ENCODE data around the gene LMBR1L. TPM values are rescaled to one million over a fixed set of nuclear protein-coding genes. Genes with fewer than 3 reads are reported as not detected.

Gene LMBR1L
- total and polyA plus RNA-seq, 2 of the 13 experiments (the other 11 are each of a cell fraction or from before 2014, with no cell fraction given): 12.2 to 65.9 TPM

DNA sequence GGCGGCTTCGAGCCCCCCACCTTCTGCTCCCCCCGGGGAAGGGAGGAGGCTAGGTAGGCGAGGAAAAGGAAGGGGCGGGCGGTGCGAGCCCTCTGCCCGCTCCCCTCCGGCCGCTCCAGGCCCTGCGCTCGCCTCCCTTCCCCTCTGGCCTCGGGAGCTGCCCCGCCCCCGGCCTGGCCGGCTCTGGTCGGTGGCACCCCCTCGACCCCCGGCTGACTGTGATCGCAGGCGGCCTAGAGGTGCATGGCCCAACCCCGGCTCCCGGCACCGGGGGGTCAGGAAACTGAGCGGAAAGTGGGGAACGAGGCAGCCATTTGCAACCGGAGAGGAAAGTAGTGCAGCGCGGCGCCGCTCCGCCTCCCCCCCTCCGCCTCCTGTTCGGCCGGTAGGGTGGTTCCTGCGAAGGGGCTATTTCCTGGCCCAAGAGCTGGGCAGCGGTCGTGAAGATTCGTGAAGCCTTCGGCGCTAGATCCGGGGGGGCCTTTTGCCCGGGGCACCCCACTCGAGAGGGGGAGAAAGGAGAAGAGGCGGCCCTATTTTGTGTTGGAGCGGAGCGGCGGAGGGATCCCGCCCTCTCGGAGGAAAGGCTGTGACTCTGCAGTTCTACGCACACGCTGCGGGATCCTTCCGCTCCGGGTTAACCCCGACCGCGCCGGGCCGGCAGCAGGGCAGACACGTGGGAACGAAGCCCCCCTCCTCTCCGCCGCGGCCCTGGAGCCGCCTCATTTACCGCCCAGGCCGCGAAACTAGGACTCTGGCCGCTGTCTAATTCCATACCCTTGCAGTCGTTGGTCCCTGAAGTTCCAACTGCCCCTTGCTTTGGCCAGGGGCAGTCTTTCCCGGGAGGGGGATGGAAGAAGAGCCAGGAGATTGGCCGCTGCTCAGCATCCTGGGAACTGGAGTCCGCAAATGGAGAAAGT lies 50.1 kb downstream of the LMBR1L start, which contains the start of gene KMT2D (continued):
- TF ChIP-seq, protein P1, sequence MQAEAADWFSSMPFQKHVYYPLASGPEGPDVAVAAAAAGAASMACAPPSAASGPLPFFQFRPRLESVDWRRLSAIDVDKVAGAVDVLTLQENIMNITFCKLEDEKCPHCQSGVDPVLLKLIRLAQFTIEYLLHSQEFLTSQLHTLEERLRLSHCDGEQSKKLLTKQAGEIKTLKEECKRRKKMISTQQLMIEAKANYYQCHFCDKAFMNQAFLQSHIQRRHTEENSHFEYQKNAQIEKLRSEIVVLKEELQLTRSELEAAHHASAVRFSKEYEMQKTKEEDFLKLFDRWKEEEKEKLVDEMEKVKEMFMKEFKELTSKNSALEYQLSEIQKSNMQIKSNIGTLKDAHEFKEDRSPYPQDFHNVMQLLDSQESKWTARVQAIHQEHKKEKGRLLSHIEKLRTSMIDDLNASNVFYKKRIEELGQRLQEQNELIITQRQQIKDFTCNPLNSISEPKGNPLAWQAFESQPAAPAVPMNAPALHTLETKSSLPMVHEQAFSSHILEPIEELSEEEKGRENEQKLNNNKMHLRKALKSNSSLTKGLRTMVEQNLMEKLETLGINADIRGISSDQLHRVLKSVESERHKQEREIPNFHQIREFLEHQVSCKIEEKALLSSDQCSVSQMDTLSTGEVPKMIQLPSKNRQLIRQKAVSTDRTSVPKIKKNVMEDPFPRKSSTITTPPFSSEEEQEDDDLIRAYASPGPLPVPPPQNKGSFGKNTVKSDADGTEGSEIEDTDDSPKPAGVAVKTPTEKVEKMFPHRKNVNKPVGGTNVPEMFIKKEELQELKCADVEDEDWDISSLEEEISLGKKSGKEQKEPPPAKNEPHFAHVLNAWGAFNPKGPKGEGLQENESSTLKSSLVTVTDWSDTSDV (CRISPR knock-in tag; IDR thresholded peaks at IDR 0.05): no peak
- TF ChIP-seq KLF6 (CRISPR knock-in tag; IDR thresholded peaks at IDR 0.05): peak; percentile 89; the same call in 1 of the 2 replicates
- TF ChIP-seq AGO2 (optimal IDR thresholded peaks at IDR 0.05; ENCODE audit: low read depth, low read length): peak; percentile 64
- TF ChIP-seq ZBTB3 (CRISPR knock-in tag; IDR thresholded peaks at IDR 0.05; ENCODE audit: borderline replicate concordance, low read depth): no peak
- TF ChIP-seq ZMAT3 (CRISPR knock-in tag; conservative IDR thresholded peaks at IDR 0.05): peak; percentile 95
- peak; percentile 58 for TF ChIP-seq RXRB (CRISPR knock-in tag; IDR thresholded peaks at IDR 0.05; ENCODE audit: borderline replicate concordance)
- TF ChIP-seq ZNF552 (CRISPR knock-in tag; IDR thresholded peaks at IDR 0.05; ENCODE audit: borderline replicate concordance): 0 out of 2 replicates have a peak, but pooled peaks have one; percentile 78
- TF ChIP-seq RBFOX2 (IDR thresholded peaks at IDR 0.05; ENCODE audit: low read depth, low read length): peak; percentile 86
- TF ChIP-seq, protein P2, sequence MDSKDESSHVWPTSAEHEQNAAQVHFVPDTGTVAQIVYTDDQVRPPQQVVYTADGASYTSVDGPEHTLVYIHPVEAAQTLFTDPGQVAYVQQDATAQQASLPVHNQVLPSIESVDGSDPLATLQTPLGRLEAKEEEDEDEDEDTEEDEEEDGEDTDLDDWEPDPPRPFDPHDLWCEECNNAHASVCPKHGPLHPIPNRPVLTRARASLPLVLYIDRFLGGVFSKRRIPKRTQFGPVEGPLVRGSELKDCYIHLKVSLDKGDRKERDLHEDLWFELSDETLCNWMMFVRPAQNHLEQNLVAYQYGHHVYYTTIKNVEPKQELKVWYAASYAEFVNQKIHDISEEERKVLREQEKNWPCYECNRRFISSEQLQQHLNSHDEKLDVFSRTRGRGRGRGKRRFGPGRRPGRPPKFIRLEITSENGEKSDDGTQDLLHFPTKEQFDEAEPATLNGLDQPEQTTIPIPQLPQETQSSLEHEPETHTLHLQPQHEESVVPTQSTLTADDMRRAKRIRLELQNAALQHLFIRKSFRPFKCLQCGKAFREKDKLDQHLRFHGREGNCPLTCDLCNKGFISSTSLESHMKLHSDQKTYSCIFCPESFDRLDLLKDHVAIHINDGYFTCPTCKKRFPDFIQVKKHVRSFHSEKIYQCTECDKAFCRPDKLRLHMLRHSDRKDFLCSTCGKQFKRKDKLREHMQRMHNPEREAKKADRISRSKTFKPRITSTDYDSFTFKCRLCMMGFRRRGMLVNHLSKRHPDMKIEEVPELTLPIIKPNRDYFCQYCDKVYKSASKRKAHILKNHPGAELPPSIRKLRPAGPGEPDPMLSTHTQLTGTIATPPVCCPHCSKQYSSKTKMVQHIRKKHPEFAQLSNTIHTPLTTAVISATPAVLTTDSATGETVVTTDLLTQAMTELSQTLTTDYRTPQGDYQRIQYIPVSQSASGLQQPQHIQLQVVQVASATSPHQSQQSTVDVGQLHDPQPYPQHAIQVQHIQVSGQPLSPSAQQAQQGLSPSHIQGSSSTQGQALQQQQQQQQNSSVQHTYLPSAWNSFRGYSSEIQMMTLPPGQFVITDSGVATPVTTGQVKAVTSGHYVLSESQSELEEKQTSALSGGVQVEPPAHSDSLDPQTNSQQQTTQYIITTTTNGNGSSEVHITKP (CRISPR knock-in tag; IDR thresholded peaks at IDR 0.05; ENCODE audit: low read depth): no peak; the same call in none of the 2 replicates
- TF ChIP-seq ZNF549 (CRISPR knock-in tag; IDR thresholded peaks at IDR 0.05): no peak
- TF ChIP-seq FOSL1 (CRISPR knock-in tag; IDR thresholded peaks at IDR 0.05; ENCODE audit: borderline replicate concordance): no peak; the same call in 1 of the 2 replicates
- TF ChIP-seq, protein P3, sequence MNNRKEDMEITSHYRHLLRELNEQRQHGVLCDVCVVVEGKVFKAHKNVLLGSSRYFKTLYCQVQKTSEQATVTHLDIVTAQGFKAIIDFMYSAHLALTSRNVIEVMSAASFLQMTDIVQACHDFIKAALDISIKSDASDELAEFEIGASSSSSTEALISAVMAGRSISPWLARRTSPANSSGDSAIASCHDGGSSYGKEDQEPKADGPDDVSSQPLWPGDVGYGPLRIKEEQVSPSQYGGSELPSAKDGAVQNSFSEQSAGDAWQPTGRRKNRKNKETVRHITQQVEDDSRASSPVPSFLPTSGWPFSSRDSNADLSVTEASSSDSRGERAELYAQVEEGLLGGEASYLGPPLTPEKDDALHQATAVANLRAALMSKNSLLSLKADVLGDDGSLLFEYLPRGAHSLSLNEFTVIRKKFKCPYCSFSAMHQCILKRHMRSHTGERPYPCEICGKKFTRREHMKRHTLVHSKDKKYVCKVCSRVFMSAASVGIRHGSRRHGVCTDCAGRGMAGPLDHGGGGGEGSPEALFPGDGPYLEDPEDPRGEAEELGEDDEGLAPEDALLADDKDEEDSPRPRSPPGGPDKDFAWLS (CRISPR knock-in tag; IDR thresholded peaks at IDR 0.05; ENCODE audit: borderline replicate concordance): 0 out of 2 replicates have a peak, but pooled peaks have one; percentile 47
- TF ChIP-seq, protein P4, sequence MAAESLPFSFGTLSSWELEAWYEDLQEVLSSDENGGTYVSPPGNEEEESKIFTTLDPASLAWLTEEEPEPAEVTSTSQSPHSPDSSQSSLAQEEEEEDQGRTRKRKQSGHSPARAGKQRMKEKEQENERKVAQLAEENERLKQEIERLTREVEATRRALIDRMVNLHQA (CRISPR knock-in tag; IDR thresholded peaks at IDR 0.05): no peak
- no peak for TF ChIP-seq ZFP41 (CRISPR knock-in tag; IDR thresholded peaks at IDR 0.05; ENCODE audit: borderline replicate concordance)
- TF ChIP-seq FOXC1 (CRISPR knock-in tag; IDR thresholded peaks at IDR 0.05; ENCODE audit: borderline replicate concordance): peak; percentile 84
- peak; percentile 62 for TF ChIP-seq SKI (IDR thresholded peaks at IDR 0.05; ENCODE audit: partially characterized antibody)
- no peak for TF ChIP-seq NR2F2 (IDR thresholded peaks at IDR 0.05; ENCODE audit: borderline replicate concordance, low read depth)
- no peak; the same call in 1 of the 2 replicates for TF ChIP-seq NR1H2 (CRISPR knock-in tag; IDR thresholded peaks at IDR 0.05; ENCODE audit: borderline replicate concordance, low read depth)
- TF ChIP-seq JARID2 (CRISPR knock-in tag; IDR thresholded peaks at IDR 0.05; ENCODE audit: insufficient replicate concordance): no peak
- TF ChIP-seq NFATC3 (CRISPR knock-in tag; IDR thresholded peaks at IDR 0.05): 0 out of 2 replicates have a peak, but pooled peaks have one; percentile 82
